Measurements from ENCODE around the gene ATP8B2.
"Not testable (repeated sequence)": the region's sequence is repeated elsewhere in the genome, so short reads cannot be mapped to it uniquely, and the experiment has no call there.

The ATP8B2 gene

GRCh38 chr1:154325583-154326545, 539 bp downstream of the ATP8B2 start:
- DNase-seq: peak; percentile 70 to 73

- peak in 1 of 2 experiments; percentile 35 for DNase-seq
These were observed 1.5 kb downstream of the ATP8B2 start for GRCh38 chr1:154326546-154327465.

- DNase-seq: peak in 1 of 2 experiments; percentile 12
These were observed 2.4 kb downstream of the ATP8B2 start for GRCh38 chr1:154327466-154328317.

GRCh38 chr1:154328318-154329151, 3.2 kb downstream of the ATP8B2 start:
- peak; percentile 87 for DNase-seq

- no peak for DNase-seq
These were observed 3.8 kb downstream of the ATP8B2 start for GRCh38 chr1:154329152-154329521.

GRCh38 chr1:154329551-154330131, 4.3 kb downstream of the ATP8B2 start:
- peak in 1 of 2 experiments; percentile 26 for DNase-seq

- DNase-seq: no peak
These were observed 5.3 kb downstream of the ATP8B2 start for GRCh38 chr1:154330669-154331068.

- DNase-seq: no peak
These were observed 9.0 kb downstream of the ATP8B2 start for GRCh38 chr1:154334079-154335024.

- DNase-seq: peak; percentile 94 to 95
These were observed 9.8 kb downstream of the ATP8B2 start for GRCh38 chr1:154335025-154335714.

GRCh38 chr1:154337253-154337894, 12.0 kb downstream of the ATP8B2 start:
- DNase-seq: no peak

- DNase-seq: no peak
These were observed 13.6 kb downstream of the ATP8B2 start for GRCh38 chr1:154338875-154339274.

- not testable (repeated sequence) for DNase-seq
These were observed 16.0 kb downstream of the ATP8B2 start for GRCh38 chr1:154341366-154341765.

- peak in 1 of 2 experiments; percentile 25 for DNase-seq
These were observed 16.8 kb downstream of the ATP8B2 start for GRCh38 chr1:154342132-154342531.

- peak; percentile 75 to 77 for DNase-seq
These were observed 17.6 kb downstream of the ATP8B2 start for GRCh38 chr1:154342836-154343472.

GRCh38 chr1:154344977-154345837, 19.9 kb downstream of the ATP8B2 start:
- DNase-seq: peak; percentile 84 to 87

GRCh38 chr1:154346276-154346917, 21.1 kb downstream of the ATP8B2 start:
- DNase-seq: peak in 1 of 2 experiments; percentile 21

GRCh38 chr1:154347961-154348360, 22.6 kb downstream of the ATP8B2 start:
- no peak for DNase-seq

Measured in activated CD4-positive, alpha-beta T cell treated with anti-CD3 and anti-CD28 coated beads, Interleukin-2, amount 50 U/mL, for 48 hours (primary cell).